ACHN (cell line): ENCODE data around the gene ZNF648.
A peak's percentile ranks its signal among the peaks of the same experiment; 100 is the strongest.
"Not testable (repeated sequence)": the region's sequence is repeated elsewhere in the genome, so short reads cannot be mapped to it uniquely, and the experiment has no call there.

Source experiments
- DNase-seq: peaks from one replicate; pipeline ENCODE4 v3.0.0-alpha.2; 2015
- in situ Hi-C: cut with HindIII; loops from 2 replicates; pipeline ENCODE4 v1.10.0; 2017; ENCODE audit warnings: low sequenced_read_pairs, low pct_ligation_motif_present, low pct_unique_long_range_greater_than_20kb

ZNF648 gene

GRCh38 chr1:182080955-182081582 is 19.6 kb upstream of the ZNF648 start:
- in situ Hi-C loops, result no loop called here
- DNase-seq, result peak; percentile 43

- in situ Hi-C loops, result no loop called here
Measured at GRCh38 chr1:182080040-182080439, 18.5 kb upstream of the ZNF648 start.

GRCh38 chr1:182071924-182072323 is 10.4 kb upstream of the ZNF648 start:
- in situ Hi-C loops, result no loop called here
- no peak for DNase-seq

More at GRCh38 chr1:182080040-182080439, 18.5 kb upstream of the ZNF648 start:
- DNase-seq, result no peak

- in situ Hi-C loops, result no loop called here
- peak; percentile 70 for DNase-seq
Measured at GRCh38 chr1:182069028-182069466, 7.5 kb upstream of the ZNF648 start.

- DNase-seq, result no peak
- in situ Hi-C loops, result no loop called here
Measured at GRCh38 chr1:182066934-182067333, 5.4 kb upstream of the ZNF648 start.

GRCh38 chr1:182065126-182065845 is 3.8 kb upstream of the ZNF648 start:
- no peak for DNase-seq
- in situ Hi-C loops, result no loop called here

- DNase-seq, result no peak
- in situ Hi-C loops, result no loop called here
Measured at GRCh38 chr1:182064611-182065010, 3.1 kb upstream of the ZNF648 start.

GRCh38 chr1:182062223-182062622 is 711 bp upstream of the ZNF648 start:
- no peak for DNase-seq
- in situ Hi-C loops, result no loop called here

GRCh38 chr1:182060877-182061276 is 635 bp downstream of the ZNF648 start:
- in situ Hi-C loops, result no loop called here
- no peak for DNase-seq

GRCh38 chr1:182059936-182060335 is 1.6 kb downstream of the ZNF648 start:
- no peak for DNase-seq
- in situ Hi-C loops, result no loop called here

- in situ Hi-C loops, result no loop called here
- DNase-seq, result no peak
Measured at GRCh38 chr1:182056601-182057366, 4.7 kb downstream of the ZNF648 start.

- DNase-seq, result peak; percentile 58
- in situ Hi-C loops, result no loop called here
Measured at GRCh38 chr1:182054698-182055326, 6.7 kb downstream of the ZNF648 start.

GRCh38 chr1:182052355-182052754 is 9.2 kb downstream of the ZNF648 start:
- in situ Hi-C loops, result no loop called here

GRCh38 chr1:182051938-182052337 is 9.6 kb downstream of the ZNF648 start:
- no peak for DNase-seq
- in situ Hi-C loops, result no loop called here

More at GRCh38 chr1:182052355-182052754, 9.2 kb downstream of the ZNF648 start:
- DNase-seq, result no peak

GRCh38 chr1:182050481-182051448 is 10.7 kb downstream of the ZNF648 start:
- DNase-seq, result no peak

GRCh38 chr1:182048562-182048961 is 12.9 kb downstream of the ZNF648 start:
- no peak for DNase-seq
- in situ Hi-C loops, result no loop called here

More at GRCh38 chr1:182050481-182051448, 10.7 kb downstream of the ZNF648 start:
- in situ Hi-C loops, result no loop called here

GRCh38 chr1:182046763-182047162 is 14.7 kb downstream of the ZNF648 start:
- no peak for DNase-seq
- in situ Hi-C loops, result no loop called here

- in situ Hi-C loops, DNase-seq: not testable (repeated sequence)
Measured at GRCh38 chr1:182045481-182045880, 16.0 kb downstream of the ZNF648 start.
